HG03571 (cell line): ENCODE data around the gene SPG11.

ENCODE experiments used
- ATAC-seq: cut with Tn5 transposase; IDR thresholded peaks from one replicate; pipeline ENCODE4 v1.9.1; 2021; ENCODE audit not compliant: unreplicated experiment

Gene SPG11

GRCh38 chr15:44529864-44530604, 133.4 kb downstream of the SPG11 start:
- no peak for ATAC-seq

- no peak for ATAC-seq
These were observed 136.2 kb downstream of the SPG11 start for GRCh38 chr15:44527241-44527640.

- no peak for ATAC-seq
These were observed 138.4 kb downstream of the SPG11 start for GRCh38 chr15:44525018-44525417.

GRCh38 chr15:44519537-44519936, 143.9 kb downstream of the SPG11 start:
- no peak for ATAC-seq

GRCh38 chr15:44516436-44516835, 147.0 kb downstream of the SPG11 start:
- no peak for ATAC-seq
